HepG2 (cell line): Measurements from ENCODE around the gene ISG20.

Source experiments
- ARHGAP35 ChIP-seq: sonication (generic); formaldehyde crosslinking; IDR thresholded peaks from 2 replicates; pipeline ENCODE4 v1.9.0; 2022; ENCODE audit warnings: mild to moderate bottlenecking, inconsistent platforms, moderate library complexity, missing genetic modification reagents, borderline replicate concordance
- HCFC1 ChIP-seq: fragments of 150-350 bp; IDR thresholded peaks from 2 replicates; pipeline ENCODE4 v1.6.1; 2014; ENCODE audit warnings: low read depth, low read length
- KDM5A ChIP-seq: fragments of 200-600 bp; sonication (generic); IDR thresholded peaks from 2 replicates; pipeline ENCODE4 v1.7.0; 2018; ENCODE audit warnings: antibody characterized with exemption, mild to moderate bottlenecking, low read length, borderline replicate concordance
- POLR2A ChIP-seq, 2 experiments: IDR thresholded peaks; 2 replicates each; pipeline ENCODE4 v1.6.1; 2011; ENCODE audit warnings: low read depth in 2 of 2, low read length in 2 of 2, mild to moderate bottlenecking in 1 of 2, moderate library complexity in 1 of 2; ENCODE audit not compliant: insufficient read depth in 1 of 2
- RBFOX2 ChIP-seq: fragments of 200-400 bp; formaldehyde crosslinking; IDR thresholded peaks from 2 replicates; pipeline ENCODE4 v1.6.1; 2017; ENCODE audit warnings: low read depth, mild to moderate bottlenecking, low read length
- REPIN1 ChIP-seq: sonication (generic); formaldehyde crosslinking; IDR thresholded peaks from 2 replicates; pipeline ENCODE4 v1.8.0; 2022; ENCODE audit warnings: missing genetic modification reagents, low read depth, mild to moderate bottlenecking, borderline replicate concordance
- SETDB1 ChIP-seq: sonication (generic); formaldehyde crosslinking; IDR thresholded peaks from 2 replicates; pipeline ENCODE4 v1.5.1; 2020; ENCODE audit warnings: missing genetic modification reagents, mild to moderate bottlenecking, borderline replicate concordance
- ZNF766 ChIP-seq: sonication (generic); formaldehyde crosslinking; IDR thresholded peaks from 2 replicates; pipeline ENCODE4 v1.5.0; 2020; ENCODE audit warnings: missing genetic modification reagents, borderline replicate concordance
- ZNF777 ChIP-seq: sonication (generic); formaldehyde crosslinking; IDR thresholded peaks from 2 replicates; pipeline ENCODE4 v1.4.0; 2020; ENCODE audit warnings: missing genetic modification reagents
- TF ChIP-seq, protein P1 (sequence below): sonication (generic); formaldehyde crosslinking; IDR thresholded peaks from 2 replicates; pipeline ENCODE4 v1.5.0; 2020; ENCODE audit warnings: mild to moderate bottlenecking, missing genetic modification reagents, moderate library complexity
- TF ChIP-seq, protein P2 (sequence below): sonication (generic); formaldehyde crosslinking; IDR thresholded peaks from 2 replicates; pipeline ENCODE4 v1.4.0; 2020; ENCODE audit warnings: low read depth, missing genetic modification reagents
- TF ChIP-seq, protein P3 (sequence below): sonication (generic); formaldehyde crosslinking; IDR thresholded peaks from one replicate; pipeline ENCODE4 v1.5.1; 2020; ENCODE audit warnings: mild to moderate bottlenecking, missing genetic modification reagents; ENCODE audit errors: not compliant biosample characterization
- TF ChIP-seq, protein P4 (sequence below): sonication (generic); formaldehyde crosslinking; IDR thresholded peaks from 2 replicates; pipeline ENCODE4 v1.4.0; 2020; ENCODE audit warnings: mild to moderate bottlenecking, missing genetic modification reagents, borderline replicate concordance

DNA sequence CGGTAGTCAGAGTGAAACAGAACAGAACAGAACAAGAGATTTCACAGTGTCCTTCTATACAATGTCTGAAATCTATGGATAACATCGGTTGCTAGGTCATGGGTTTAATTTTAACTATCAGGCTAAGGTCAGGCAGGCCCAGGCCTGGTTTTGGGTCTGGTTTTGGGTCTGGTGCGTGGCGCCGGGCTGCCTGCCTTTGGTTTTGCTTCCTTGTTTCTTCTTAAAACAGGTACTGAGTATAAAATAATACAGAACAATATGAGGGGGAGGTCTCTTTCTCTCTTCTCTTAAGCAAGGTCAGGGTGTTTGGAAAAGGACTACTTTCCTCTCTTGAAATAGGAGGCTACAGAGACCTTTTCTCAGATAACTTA is 16.2 kb upstream of the ISG20 start:
- TF ChIP-seq SETDB1 (CRISPR knock-in tag): no peak
- TF ChIP-seq, protein P1, sequence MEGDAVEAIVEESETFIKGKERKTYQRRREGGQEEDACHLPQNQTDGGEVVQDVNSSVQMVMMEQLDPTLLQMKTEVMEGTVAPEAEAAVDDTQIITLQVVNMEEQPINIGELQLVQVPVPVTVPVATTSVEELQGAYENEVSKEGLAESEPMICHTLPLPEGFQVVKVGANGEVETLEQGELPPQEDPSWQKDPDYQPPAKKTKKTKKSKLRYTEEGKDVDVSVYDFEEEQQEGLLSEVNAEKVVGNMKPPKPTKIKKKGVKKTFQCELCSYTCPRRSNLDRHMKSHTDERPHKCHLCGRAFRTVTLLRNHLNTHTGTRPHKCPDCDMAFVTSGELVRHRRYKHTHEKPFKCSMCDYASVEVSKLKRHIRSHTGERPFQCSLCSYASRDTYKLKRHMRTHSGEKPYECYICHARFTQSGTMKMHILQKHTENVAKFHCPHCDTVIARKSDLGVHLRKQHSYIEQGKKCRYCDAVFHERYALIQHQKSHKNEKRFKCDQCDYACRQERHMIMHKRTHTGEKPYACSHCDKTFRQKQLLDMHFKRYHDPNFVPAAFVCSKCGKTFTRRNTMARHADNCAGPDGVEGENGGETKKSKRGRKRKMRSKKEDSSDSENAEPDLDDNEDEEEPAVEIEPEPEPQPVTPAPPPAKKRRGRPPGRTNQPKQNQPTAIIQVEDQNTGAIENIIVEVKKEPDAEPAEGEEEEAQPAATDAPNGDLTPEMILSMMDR (CRISPR knock-in tag): no peak
- TF ChIP-seq ZNF766 (CRISPR knock-in tag): no peak
- no peak for TF ChIP-seq ZNF777 (CRISPR knock-in tag)
- TF ChIP-seq KDM5A: no peak
- TF ChIP-seq, protein P2, sequence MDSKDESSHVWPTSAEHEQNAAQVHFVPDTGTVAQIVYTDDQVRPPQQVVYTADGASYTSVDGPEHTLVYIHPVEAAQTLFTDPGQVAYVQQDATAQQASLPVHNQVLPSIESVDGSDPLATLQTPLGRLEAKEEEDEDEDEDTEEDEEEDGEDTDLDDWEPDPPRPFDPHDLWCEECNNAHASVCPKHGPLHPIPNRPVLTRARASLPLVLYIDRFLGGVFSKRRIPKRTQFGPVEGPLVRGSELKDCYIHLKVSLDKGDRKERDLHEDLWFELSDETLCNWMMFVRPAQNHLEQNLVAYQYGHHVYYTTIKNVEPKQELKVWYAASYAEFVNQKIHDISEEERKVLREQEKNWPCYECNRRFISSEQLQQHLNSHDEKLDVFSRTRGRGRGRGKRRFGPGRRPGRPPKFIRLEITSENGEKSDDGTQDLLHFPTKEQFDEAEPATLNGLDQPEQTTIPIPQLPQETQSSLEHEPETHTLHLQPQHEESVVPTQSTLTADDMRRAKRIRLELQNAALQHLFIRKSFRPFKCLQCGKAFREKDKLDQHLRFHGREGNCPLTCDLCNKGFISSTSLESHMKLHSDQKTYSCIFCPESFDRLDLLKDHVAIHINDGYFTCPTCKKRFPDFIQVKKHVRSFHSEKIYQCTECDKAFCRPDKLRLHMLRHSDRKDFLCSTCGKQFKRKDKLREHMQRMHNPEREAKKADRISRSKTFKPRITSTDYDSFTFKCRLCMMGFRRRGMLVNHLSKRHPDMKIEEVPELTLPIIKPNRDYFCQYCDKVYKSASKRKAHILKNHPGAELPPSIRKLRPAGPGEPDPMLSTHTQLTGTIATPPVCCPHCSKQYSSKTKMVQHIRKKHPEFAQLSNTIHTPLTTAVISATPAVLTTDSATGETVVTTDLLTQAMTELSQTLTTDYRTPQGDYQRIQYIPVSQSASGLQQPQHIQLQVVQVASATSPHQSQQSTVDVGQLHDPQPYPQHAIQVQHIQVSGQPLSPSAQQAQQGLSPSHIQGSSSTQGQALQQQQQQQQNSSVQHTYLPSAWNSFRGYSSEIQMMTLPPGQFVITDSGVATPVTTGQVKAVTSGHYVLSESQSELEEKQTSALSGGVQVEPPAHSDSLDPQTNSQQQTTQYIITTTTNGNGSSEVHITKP (CRISPR knock-in tag): no peak
- TF ChIP-seq HCFC1: no peak
- TF ChIP-seq, protein P3, sequence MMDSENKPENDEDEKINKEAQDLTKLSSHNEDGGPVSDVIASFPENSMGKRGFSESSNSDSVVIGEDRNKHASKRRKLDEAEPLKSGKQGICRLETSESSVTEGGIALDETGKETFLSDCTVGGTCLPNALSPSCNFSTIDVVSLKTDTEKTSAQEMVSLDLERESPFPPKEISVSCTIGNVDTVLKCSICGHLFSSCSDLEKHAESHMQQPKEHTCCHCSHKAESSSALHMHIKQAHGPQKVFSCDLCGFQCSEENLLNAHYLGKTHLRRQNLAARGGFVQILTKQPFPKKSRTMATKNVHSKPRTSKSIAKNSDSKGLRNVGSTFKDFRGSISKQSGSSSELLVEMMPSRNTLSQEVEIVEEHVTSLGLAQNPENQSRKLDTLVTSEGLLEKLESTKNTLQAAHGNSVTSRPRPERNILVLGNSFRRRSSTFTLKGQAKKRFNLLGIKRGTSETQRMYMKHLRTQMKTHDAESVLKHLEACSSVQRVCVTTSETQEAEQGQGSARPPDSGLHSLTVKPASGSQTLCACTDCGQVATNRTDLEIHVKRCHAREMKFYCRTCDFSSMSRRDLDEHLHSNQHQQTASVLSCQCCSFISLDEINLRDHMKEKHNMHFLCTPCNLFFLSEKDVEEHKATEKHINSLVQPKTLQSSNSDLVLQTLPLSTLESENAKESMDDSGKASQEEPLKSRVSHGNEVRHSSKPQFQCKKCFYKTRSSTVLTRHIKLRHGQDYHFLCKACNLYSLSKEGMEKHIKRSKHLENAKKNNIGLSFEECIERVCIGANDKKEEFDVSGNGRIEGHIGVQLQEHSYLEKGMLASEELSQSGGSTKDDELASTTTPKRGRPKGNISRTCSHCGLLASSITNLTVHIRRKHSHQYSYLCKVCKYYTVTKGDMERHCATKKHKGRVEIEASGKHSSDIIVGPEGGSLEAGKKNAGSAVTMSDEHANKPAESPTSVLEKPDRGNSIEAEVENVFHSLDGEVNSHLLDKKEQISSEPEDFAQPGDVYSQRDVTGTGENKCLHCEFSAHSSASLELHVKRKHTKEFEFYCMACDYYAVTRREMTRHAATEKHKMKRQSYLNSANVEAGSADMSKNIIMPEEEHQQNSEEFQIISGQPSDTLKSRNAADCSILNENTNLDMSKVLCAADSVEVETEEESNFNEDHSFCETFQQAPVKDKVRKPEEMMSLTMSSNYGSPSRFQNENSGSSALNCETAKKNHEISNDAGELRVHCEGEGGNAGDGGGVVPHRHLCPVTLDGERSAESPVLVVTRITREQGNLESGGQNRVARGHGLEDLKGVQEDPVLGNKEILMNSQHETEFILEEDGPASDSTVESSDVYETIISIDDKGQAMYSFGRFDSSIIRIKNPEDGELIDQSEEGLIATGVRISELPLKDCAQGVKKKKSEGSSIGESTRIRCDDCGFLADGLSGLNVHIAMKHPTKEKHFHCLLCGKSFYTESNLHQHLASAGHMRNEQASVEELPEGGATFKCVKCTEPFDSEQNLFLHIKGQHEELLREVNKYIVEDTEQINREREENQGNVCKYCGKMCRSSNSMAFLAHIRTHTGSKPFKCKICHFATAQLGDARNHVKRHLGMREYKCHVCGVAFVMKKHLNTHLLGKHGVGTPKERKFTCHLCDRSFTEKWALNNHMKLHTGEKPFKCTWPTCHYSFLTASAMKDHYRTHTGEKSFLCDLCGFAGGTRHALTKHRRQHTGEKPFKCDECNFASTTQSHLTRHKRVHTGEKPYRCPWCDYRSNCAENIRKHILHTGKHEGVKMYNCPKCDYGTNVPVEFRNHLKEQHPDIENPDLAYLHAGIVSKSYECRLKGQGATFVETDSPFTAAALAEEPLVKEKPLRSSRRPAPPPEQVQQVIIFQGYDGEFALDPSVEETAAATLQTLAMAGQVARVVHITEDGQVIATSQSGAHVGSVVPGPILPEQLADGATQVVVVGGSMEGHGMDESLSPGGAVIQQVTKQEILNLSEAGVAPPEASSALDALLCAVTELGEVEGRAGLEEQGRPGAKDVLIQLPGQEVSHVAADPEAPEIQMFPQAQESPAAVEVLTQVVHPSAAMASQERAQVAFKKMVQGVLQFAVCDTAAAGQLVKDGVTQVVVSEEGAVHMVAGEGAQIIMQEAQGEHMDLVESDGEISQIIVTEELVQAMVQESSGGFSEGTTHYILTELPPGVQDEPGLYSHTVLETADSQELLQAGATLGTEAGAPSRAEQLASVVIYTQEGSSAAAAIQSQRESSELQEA: no peak
- TF ChIP-seq RBFOX2: no peak
- TF ChIP-seq REPIN1 (CRISPR knock-in tag): no peak
- TF ChIP-seq, protein P4, sequence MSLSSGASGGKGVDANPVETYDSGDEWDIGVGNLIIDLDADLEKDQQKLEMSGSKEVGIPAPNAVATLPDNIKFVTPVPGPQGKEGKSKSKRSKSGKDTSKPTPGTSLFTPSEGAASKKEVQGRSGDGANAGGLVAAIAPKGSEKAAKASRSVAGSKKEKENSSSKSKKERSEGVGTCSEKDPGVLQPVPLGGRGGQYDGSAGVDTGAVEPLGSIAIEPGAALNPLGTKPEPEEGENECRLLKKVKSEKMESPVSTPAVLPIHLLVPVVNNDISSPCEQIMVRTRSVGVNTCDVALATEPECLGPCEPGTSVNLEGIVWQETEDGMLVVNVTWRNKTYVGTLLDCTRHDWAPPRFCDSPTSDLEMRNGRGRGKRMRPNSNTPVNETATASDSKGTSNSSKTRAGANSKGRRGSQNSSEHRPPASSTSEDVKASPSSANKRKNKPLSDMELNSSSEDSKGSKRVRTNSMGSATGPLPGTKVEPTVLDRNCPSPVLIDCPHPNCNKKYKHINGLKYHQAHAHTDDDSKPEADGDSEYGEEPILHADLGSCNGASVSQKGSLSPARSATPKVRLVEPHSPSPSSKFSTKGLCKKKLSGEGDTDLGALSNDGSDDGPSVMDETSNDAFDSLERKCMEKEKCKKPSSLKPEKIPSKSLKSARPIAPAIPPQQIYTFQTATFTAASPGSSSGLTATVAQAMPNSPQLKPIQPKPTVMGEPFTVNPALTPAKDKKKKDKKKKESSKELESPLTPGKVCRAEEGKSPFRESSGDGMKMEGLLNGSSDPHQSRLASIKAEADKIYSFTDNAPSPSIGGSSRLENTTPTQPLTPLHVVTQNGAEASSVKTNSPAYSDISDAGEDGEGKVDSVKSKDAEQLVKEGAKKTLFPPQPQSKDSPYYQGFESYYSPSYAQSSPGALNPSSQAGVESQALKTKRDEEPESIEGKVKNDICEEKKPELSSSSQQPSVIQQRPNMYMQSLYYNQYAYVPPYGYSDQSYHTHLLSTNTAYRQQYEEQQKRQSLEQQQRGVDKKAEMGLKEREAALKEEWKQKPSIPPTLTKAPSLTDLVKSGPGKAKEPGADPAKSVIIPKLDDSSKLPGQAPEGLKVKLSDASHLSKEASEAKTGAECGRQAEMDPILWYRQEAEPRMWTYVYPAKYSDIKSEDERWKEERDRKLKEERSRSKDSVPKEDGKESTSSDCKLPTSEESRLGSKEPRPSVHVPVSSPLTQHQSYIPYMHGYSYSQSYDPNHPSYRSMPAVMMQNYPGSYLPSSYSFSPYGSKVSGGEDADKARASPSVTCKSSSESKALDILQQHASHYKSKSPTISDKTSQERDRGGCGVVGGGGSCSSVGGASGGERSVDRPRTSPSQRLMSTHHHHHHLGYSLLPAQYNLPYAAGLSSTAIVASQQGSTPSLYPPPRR (CRISPR knock-in tag): no peak
- no peak for TF ChIP-seq ARHGAP35
- TF ChIP-seq POLR2A (IDR thresholded peaks at IDR 0.05; ENCODE audit: insufficient read depth in 1 of 2, low read depth in 2 of 2, low read length in 2 of 2): no peak
